NT2/D1 (cell line): Measurements from ENCODE around the gene AREG.

Source experiments
- SUZ12 ChIP-seq: IDR thresholded peaks from 2 replicates; pipeline ENCODE4 v1.6.1; 2011; ENCODE audit not compliant: insufficient read length, insufficient read depth; ENCODE audit errors: extremely low read depth
- YY1 ChIP-seq: IDR thresholded peaks from 2 replicates; pipeline ENCODE4 v1.6.1; 2011; ENCODE audit not compliant: insufficient read length, insufficient read depth

DNA sequence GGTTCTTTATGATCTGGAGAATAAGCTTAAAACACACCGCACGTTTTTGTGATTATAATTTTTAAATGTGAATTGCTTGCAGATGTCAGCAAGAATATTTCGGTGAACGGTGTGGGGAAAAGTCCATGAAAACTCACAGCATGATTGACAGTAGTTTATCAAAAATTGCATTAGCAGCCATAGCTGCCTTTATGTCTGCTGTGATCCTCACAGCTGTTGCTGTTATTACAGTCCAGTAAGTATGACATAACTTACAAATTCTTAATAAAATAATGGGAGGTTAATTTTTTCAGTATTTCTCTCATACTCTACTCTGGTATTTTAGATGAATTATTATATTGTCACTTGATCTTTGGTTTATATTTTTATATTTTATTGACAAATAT lies 5.4 kb downstream of the AREG start:
- TF ChIP-seq YY1 (no peak), SUZ12 (no peak)
